NT2/D1 (cell line): Measurements from ENCODE around the gene IL4R.

ENCODE experiments used
- DNase-seq: peaks from one replicate; pipeline ENCODE4 v3.0.0-alpha.2; 2011; ENCODE audit warnings: low read depth, low spot score
- H3K27me3 ChIP-seq: 2 replicates; pipeline ENCODE4 v1.6.0; 2011; ENCODE audit warnings: mild to moderate bottlenecking; ENCODE audit not compliant: insufficient read length, insufficient read depth
- H3K36me3 ChIP-seq: 2 replicates; pipeline ENCODE4 v1.6.1; 2011; ENCODE audit warnings: mild to moderate bottlenecking, low read length, mixed read lengths; ENCODE audit not compliant: insufficient read depth, insufficient read length
- H3K4me1 ChIP-seq: 2 replicates; pipeline ENCODE4 v1.5.1; 2011; ENCODE audit not compliant: insufficient read depth, insufficient read length
- H3K4me3 ChIP-seq: 2 replicates; pipeline ENCODE4 v1.5.1; 2011; ENCODE audit warnings: low read depth; ENCODE audit not compliant: insufficient read length
- H3K9ac ChIP-seq: 2 replicates; pipeline ENCODE4 v1.6.0; 2011; ENCODE audit warnings: low read depth; ENCODE audit not compliant: insufficient read length
- H3K9me3 ChIP-seq: 2 replicates; pipeline ENCODE4 v1.5.1; 2011; ENCODE audit warnings: mild to moderate bottlenecking, low read length; ENCODE audit not compliant: insufficient read depth
- SUZ12 ChIP-seq: IDR thresholded peaks from 2 replicates; pipeline ENCODE4 v1.6.1; 2011; ENCODE audit not compliant: insufficient read length, insufficient read depth; ENCODE audit errors: extremely low read depth
- YY1 ChIP-seq: IDR thresholded peaks from 2 replicates; pipeline ENCODE4 v1.6.1; 2011; ENCODE audit not compliant: insufficient read length, insufficient read depth
- ZNF274 ChIP-seq: IDR thresholded peaks from 2 replicates; pipeline ENCODE4 v1.6.1; 2011; ENCODE audit warnings: mild to moderate bottlenecking, low read depth, low read length

The IL4R gene

GRCh38 chr16:27367461-27368357, 53.9 kb downstream of the IL4R start:
- Histone ChIP-seq H3K36me3 (peaks cover 14% of the 10 kb centered on the region), H3K9me3 (no peaks in the 10 kb centered on the region), H3K27me3 (no peaks in the 10 kb centered on the region), H3K4me1 (no peaks in the 10 kb centered on the region), H3K9ac (no peak overlapping the region), H3K4me3 (no peak overlapping the region)
- peak; percentile 55 for DNase-seq
- TF ChIP-seq ZNF274: no peak
- TF ChIP-seq YY1: no peak
- no peak for TF ChIP-seq SUZ12

- no peak overlapping the region for H3K4me3 ChIP-seq
- H3K9ac ChIP-seq: no peak overlapping the region
- no peaks in the 10 kb centered on the region for H3K9me3 ChIP-seq
- no peak for TF ChIP-seq YY1
- no peak for TF ChIP-seq ZNF274
- TF ChIP-seq SUZ12: no peak
- DNase-seq: no peak
- H3K36me3 ChIP-seq: peaks cover 8% of the 10 kb centered on the region
- no peaks in the 10 kb centered on the region for H3K4me1 ChIP-seq
- H3K27me3 ChIP-seq: no peaks in the 10 kb centered on the region
Measured at GRCh38 chr16:27368358-27368722, 54.6 kb downstream of the IL4R start.

GRCh38 chr16:27369806-27370205, 56.0 kb downstream of the IL4R start:
- Histone ChIP-seq H3K4me1 (no peaks in the 10 kb centered on the region), H3K27me3 (no peaks in the 10 kb centered on the region)
- no peak for TF ChIP-seq YY1
- no peak for TF ChIP-seq SUZ12
- no peak for TF ChIP-seq ZNF274

GRCh38 chr16:27370318-27370717, 56.5 kb downstream of the IL4R start:
- TF ChIP-seq ZNF274 (no peak), SUZ12 (no peak), YY1 (no peak)
- no peak overlapping the region for H3K9ac ChIP-seq
- no peaks in the 10 kb centered on the region for H3K27me3 ChIP-seq
- no peak overlapping the region for H3K4me3 ChIP-seq
- H3K36me3 ChIP-seq: no peaks in the 10 kb centered on the region
- no peaks in the 10 kb centered on the region for H3K9me3 ChIP-seq
- no peak for DNase-seq
- H3K4me1 ChIP-seq: no peaks in the 10 kb centered on the region

More at GRCh38 chr16:27369806-27370205, 56.0 kb downstream of the IL4R start:
- no peak for DNase-seq
- Histone ChIP-seq H3K9ac (no peak overlapping the region), H3K4me3 (no peak overlapping the region), H3K36me3 (no peaks in the 10 kb centered on the region), H3K9me3 (no peaks in the 10 kb centered on the region)

GRCh38 chr16:27373312-27373711, 59.5 kb downstream of the IL4R start:
- H3K36me3 ChIP-seq: no peaks in the 10 kb centered on the region
- no peaks in the 10 kb centered on the region for H3K27me3 ChIP-seq
- H3K4me1 ChIP-seq: no peaks in the 10 kb centered on the region
- DNase-seq: no peak
- H3K9ac ChIP-seq: no peak overlapping the region
- TF ChIP-seq YY1: no peak
- no peak overlapping the region for H3K4me3 ChIP-seq
- no peaks in the 10 kb centered on the region for H3K9me3 ChIP-seq

- Histone ChIP-seq H3K4me3 (no peak overlapping the region), H3K27me3 (no peaks in the 10 kb centered on the region), H3K9ac (no peak overlapping the region), H3K4me1 (peaks cover 5% of the 10 kb centered on the region), H3K36me3 (no peaks in the 10 kb centered on the region), H3K9me3 (no peaks in the 10 kb centered on the region)
- no peak for DNase-seq
- TF ChIP-seq ZNF274 (no peak), YY1 (no peak), SUZ12 (no peak)
Measured at GRCh38 chr16:27374221-27374803, 60.5 kb downstream of the IL4R start.

- DNase-seq: peak; percentile 94
Measured at GRCh38 chr16:27374804-27375425, 61.1 kb downstream of the IL4R start.

More at GRCh38 chr16:27374804-27375425, 61.1 kb downstream of the IL4R start:
- Histone ChIP-seq H3K9me3 (0 out of 2 replicates have a peak, but pooled peaks cover under 1% of the 10 kb centered on the region), H3K4me1 (peaks cover 6% of the 10 kb centered on the region), H3K9ac (no peak overlapping the region), H3K4me3 (no peak overlapping the region), H3K27me3 (no peaks in the 10 kb centered on the region), H3K36me3 (no peaks in the 10 kb centered on the region)
- TF ChIP-seq SUZ12 (no peak), YY1 (no peak), ZNF274 (no peak)
